ENCODE measurements around the gene EPSTI1. TPM values are rescaled to one million over a fixed set of nuclear protein-coding genes. Genes with fewer than 3 reads are reported as not detected.

Gene EPSTI1
- polyA plus RNA-seq, 3 donors: 10.7 to 13.7 (median 11.1) TPM

GRCh38 chr13:42855410-42855809 is 136.6 kb downstream of the EPSTI1 start:
- no peak for DNase-seq

- DNase-seq: no peak
Measured at GRCh38 chr13:42852136-42852535, 139.9 kb downstream of the EPSTI1 start.

- DNase-seq: no peak
Measured at GRCh38 chr13:42849200-42849599, 142.8 kb downstream of the EPSTI1 start.

GRCh38 chr13:42847891-42848663 is 144.0 kb downstream of the EPSTI1 start:
- no peak for DNase-seq

DNA sequence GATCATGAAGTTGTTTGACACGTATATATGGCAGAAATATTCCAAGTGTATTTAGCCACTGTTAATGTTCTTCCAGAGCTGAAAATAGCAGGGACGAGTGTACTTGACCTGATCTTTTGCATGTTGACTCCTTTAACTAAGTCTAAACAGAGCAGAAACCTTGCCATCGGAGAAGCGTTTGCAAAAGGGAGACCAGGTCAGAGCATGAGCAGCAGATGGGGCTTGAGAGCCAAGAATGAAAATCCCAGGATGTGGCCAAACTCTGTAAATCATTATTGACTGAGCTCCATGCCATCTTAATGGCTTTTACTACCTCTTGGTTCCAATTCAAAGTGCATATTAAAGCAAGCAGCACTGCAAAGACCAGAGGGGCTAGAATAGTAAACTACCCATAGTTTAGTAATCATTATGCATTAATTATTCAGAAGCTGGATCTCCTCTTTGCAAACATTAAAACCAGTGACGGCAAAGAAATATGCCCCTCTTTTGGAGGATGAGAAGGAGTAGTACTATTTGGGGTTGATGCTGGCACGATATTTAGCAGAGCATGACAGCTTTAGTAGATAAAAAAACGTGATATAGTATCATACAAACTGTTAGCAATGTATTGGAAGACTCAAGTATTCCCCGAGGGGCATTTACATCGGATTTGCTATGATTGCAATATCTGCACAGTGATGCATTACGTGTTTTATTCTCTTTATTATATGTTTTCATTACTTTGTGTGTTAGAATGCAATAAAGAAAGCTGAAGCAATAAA is 154.9 kb downstream of the EPSTI1 start:
- peak; percentile 37 for DNase-seq

Other genes with a start within 250 kb of the EPSTI1 start
- under 1 TPM in 1 of 3 donors, not detected in 2; 0.03 TPM for gene FAM216B, start 210.7 kb downstream of the EPSTI1 start, polyA plus RNA-seq (ENCODE audit: insufficient read length in 3 of 3)
- 10 to 100 TPM; 17.8 to 30.9 (median 30.4) TPM for gene DNAJC15, start 31.3 kb upstream of the EPSTI1 start, polyA plus RNA-seq (ENCODE audit: insufficient read length in 3 of 3)

Data from renal pelvis (tissue), 4 donors.